Gastrocnemius medialis (tissue), 4 donors: ENCODE measurements around the gene RASGRP2. TPM values are rescaled to one million over a fixed set of nuclear protein-coding genes. Genes with fewer than 3 reads are reported as not detected.

Experiments
- ATAC-seq, 2 donors: fragments of 150-250 bp; one replicate each; pipeline ENCODE4 v1.9.1; 2016
- DNase-seq, 2 donors: peaks; one replicate each; pipeline ENCODE4 v3.0.0-alpha.2; 2019
- H3K27ac ChIP-seq, 4 donors: fragments of 200-600 bp; sonication (generic); 1 replicate in 1 of 4; 2 replicates in 3 of 4; pipeline ENCODE4 v1.5.1; 2016 to 2018; ENCODE audit warnings: mild to moderate bottlenecking in 2 of 4, moderate library complexity in 1 of 4
- H3K27me3 ChIP-seq, 3 donors: fragments of 200-600 bp; sonication (generic) in 2 of 3; 1 replicate in 1 of 3; 2 replicates in 2 of 3; pipeline versions ENCODE4 v1.5.1 to v1.6.0; 2016 to 2019; ENCODE audit warnings: mild to moderate bottlenecking in 1 of 3, moderate library complexity in 1 of 3
- H3K36me3 ChIP-seq, 2 donors: fragments of 200-600 bp; sonication (generic) in 1 of 2; one replicate each; pipeline ENCODE4 v1.5.1; 2017 to 2018
- H3K4me1 ChIP-seq, 2 donors: fragments of 200-600 bp; sonication (generic) in 1 of 2; one replicate each; pipeline ENCODE4 v1.5.1; 2016 to 2017; ENCODE audit warnings: mild to moderate bottlenecking in 2 of 2
- H3K4me3 ChIP-seq, 4 donors: fragments of 200-600 bp; sonication (generic) in 3 of 4; 1 replicate in 1 of 4; 2 replicates in 3 of 4; pipeline ENCODE4 v1.5.1; 2016 to 2019; ENCODE audit warnings: mild to moderate bottlenecking in 2 of 4
- H3K9me3 ChIP-seq, 3 donors: fragments of 200-600 bp; sonication (generic) in 2 of 3; 1 replicate in 1 of 3; 2 replicates in 2 of 3; pipeline ENCODE4 v1.5.1; 2016 to 2019
- CTCF ChIP-seq, 5 experiments: fragments of 450-650 bp in 3 of 5; fragments of 200-600 bp in 2 of 5; sonication (generic) in 2 of 5; IDR thresholded peaks in 4 of 5; conservative IDR thresholded peaks in 1 of 5; 1 replicate in 4 of 5; 2 replicates in 1 of 5; pipeline ENCODE4 v1.5.1; 2016 to 2019; ENCODE audit warnings: antibody characterized with exemption in 5 of 5, mild to moderate bottlenecking in 3 of 5, moderate library complexity in 3 of 5
- POLR2A ChIP-seq, 2 donors: fragments of 450-650 bp; IDR thresholded peaks; one replicate each; pipeline ENCODE4 v1.6.1; 2017; ENCODE audit warnings: antibody characterized with exemption in 2 of 2, mild to moderate bottlenecking in 2 of 2, moderate library complexity in 2 of 2
- in situ Hi-C, 4 donors: fragments of 200-750 bp; cut with MboI; loops; one replicate each; pipeline versions ENCODE4 v1.15.0 to v1.8.0; 2017; ENCODE audit warnings: low sequenced_read_pairs in 4 of 4
- intact Hi-C: fragments of 100-400 bp; cut with DNase I; formaldehyde crosslinking; loops from one replicate; pipeline ENCODE4 v1.15.1; 2023; ENCODE audit warnings: low total_unique reads
- total RNA-seq, 4 donors: library from RNA; depleted of rRNA; stranded (reverse); fragments of >200 nt; gene quantifications; one replicate each; pipeline versions ENCODE4 v1.1.0 to v1.2.3, GENCODE V29; 2016

Gene RASGRP2
- total RNA-seq, 4 donors from 2014 or later = 2.9 to 10.9 (median 7.1) TPM

GRCh38 chr11:64690235-64690634 lies 53.7 kb downstream of the RASGRP2 start:
- TF ChIP-seq CTCF (IDR thresholded peaks at IDR 0.05 in 4 of 5, conservative IDR thresholded peaks at IDR 0.05 in 1 of 5) (no peak), POLR2A (IDR thresholded peaks at IDR 0.05) (no peak)
- DNase-seq = no peak

GRCh38 chr11:64688534-64688982 lies 55.4 kb downstream of the RASGRP2 start:
- Histone ChIP-seq H3K4me1 (peaks cover 22 to 28% of the 10 kb centered on the region in 2 donors), H3K9me3 (no peaks in the 10 kb centered on the region), H3K27me3 (no peaks in the 10 kb centered on the region), H3K4me3 (peak overlapping the region; percentile 46 to 72 (median 50)), H3K36me3 (no peaks in the 10 kb centered on the region), H3K27ac (peak overlapping the region; percentile 80 to 88 (median 81))
- DNase-seq = peak; percentile 81 to 92
- in situ Hi-C loops = no loop called here
- intact Hi-C loops = loop anchor here (1.0 to 2.0 kb wide), 5 partner anchors 13 to 135 kb away; partner anchors contain the start of gene NRXN2
- peak; percentile 91 to 97 (median 95) for TF ChIP-seq CTCF (IDR thresholded peaks at IDR 0.05 in 4 of 5, conservative IDR thresholded peaks at IDR 0.05 in 1 of 5)
- no peak for TF ChIP-seq POLR2A (IDR thresholded peaks at IDR 0.05)
- ATAC-seq = peak; percentile 91 to 95

More at GRCh38 chr11:64690235-64690634, 53.7 kb downstream of the RASGRP2 start:
- Histone ChIP-seq H3K27ac (no peak overlapping the region), H3K9me3 (no peaks in the 10 kb centered on the region), H3K4me1 (peaks cover 22 to 28% of the 10 kb centered on the region in 2 donors), H3K27me3 (no peaks in the 10 kb centered on the region), H3K36me3 (no peaks in the 10 kb centered on the region), H3K4me3 (no peak overlapping the region)
- intact Hi-C loops = no loop called here
- no peak for ATAC-seq
- in situ Hi-C loops = no loop called here

- no peaks in the 10 kb centered on the region for H3K9me3 ChIP-seq
- intact Hi-C loops (loop anchor here (1.0 to 2.0 kb wide), 5 partner anchors 13 to 135 kb away; partner anchors contain the start of gene NRXN2), in situ Hi-C loops (no loop called here)
- peaks cover 22 to 28% of the 10 kb centered on the region in 2 donors for H3K4me1 ChIP-seq
- H3K4me3 ChIP-seq = peak overlapping the region; percentile 46 to 72 (median 50)
- no peak for TF ChIP-seq POLR2A (IDR thresholded peaks at IDR 0.05)
- TF ChIP-seq CTCF (IDR thresholded peaks at IDR 0.05 in 4 of 5, conservative IDR thresholded peaks at IDR 0.05 in 1 of 5) = no peak
- no peaks in the 10 kb centered on the region for H3K36me3 ChIP-seq
- no peaks in the 10 kb centered on the region for H3K27me3 ChIP-seq
- ATAC-seq = peak; percentile 8 to 12
- peak overlapping the region; percentile 80 to 88 (median 81) for H3K27ac ChIP-seq
- peak in 1 of 2 donors; percentile 24 for DNase-seq
Observed at GRCh38 chr11:64687643-64688533, 56.1 kb downstream of the RASGRP2 start.

GRCh38 chr11:64687204-64687603 lies 56.7 kb downstream of the RASGRP2 start:
- H3K36me3 ChIP-seq = no peaks in the 10 kb centered on the region
- H3K4me1 ChIP-seq = peaks cover 22 to 28% of the 10 kb centered on the region in 2 donors
- peak overlapping the region; percentile 80 to 88 (median 81) for H3K27ac ChIP-seq
- TF ChIP-seq CTCF (IDR thresholded peaks at IDR 0.05 in 4 of 5, conservative IDR thresholded peaks at IDR 0.05 in 1 of 5) (no peak), POLR2A (IDR thresholded peaks at IDR 0.05) (no peak)
- DNase-seq (peak; percentile 67 to 90), ATAC-seq (peak; percentile 41 to 53)
- intact Hi-C loops (no loop called here), in situ Hi-C loops (no loop called here)
- no peaks in the 10 kb centered on the region for H3K27me3 ChIP-seq
- H3K9me3 ChIP-seq = no peaks in the 10 kb centered on the region
- H3K4me3 ChIP-seq = no peak overlapping the region
